ENCODE measurements around the gene DSCAM. TPM values are rescaled to one million over a fixed set of nuclear protein-coding genes. Genes with fewer than 3 reads are reported as not detected.

The DSCAM gene
- total RNA-seq, 1 experiment from 2014 or later = 0.33 TPM

- CTCF ChIA-PET = interaction anchor here (1.6 to 2.2 kb wide), 2 partner anchors 19 to 246 kb away, joined by 5 to 12 read pairs; no protein-coding TSS in a partner anchor
- intact Hi-C loops (cut with micrococcal nuclease) = loop anchor here (5.0 kb wide), 1 partner anchor 928 kb away; no protein-coding TSS in a partner anchor
- no peaks in the 10 kb centered on the region for H3K9me3 Mint-ChIP-seq (ENCODE audit: unreplicated experiment)
- BruUV-seq (replicated peaks) = no TSS peak
- no peaks in the 10 kb centered on the region for H3K4me1 Mint-ChIP-seq (ENCODE audit: insufficient read depth, unreplicated experiment)
- POLR2A ChIA-PET = no interaction called here
- H3K36me3 Mint-ChIP-seq (ENCODE audit: insufficient read depth, unreplicated experiment) = no peaks in the 10 kb centered on the region
- no peak overlapping the region for H3K4me3 Mint-ChIP-seq (ENCODE audit: unreplicated experiment)
- no peak for DNase-seq (ENCODE audit: unreplicated experiment)
- TF ChIP-seq, protein P1, sequence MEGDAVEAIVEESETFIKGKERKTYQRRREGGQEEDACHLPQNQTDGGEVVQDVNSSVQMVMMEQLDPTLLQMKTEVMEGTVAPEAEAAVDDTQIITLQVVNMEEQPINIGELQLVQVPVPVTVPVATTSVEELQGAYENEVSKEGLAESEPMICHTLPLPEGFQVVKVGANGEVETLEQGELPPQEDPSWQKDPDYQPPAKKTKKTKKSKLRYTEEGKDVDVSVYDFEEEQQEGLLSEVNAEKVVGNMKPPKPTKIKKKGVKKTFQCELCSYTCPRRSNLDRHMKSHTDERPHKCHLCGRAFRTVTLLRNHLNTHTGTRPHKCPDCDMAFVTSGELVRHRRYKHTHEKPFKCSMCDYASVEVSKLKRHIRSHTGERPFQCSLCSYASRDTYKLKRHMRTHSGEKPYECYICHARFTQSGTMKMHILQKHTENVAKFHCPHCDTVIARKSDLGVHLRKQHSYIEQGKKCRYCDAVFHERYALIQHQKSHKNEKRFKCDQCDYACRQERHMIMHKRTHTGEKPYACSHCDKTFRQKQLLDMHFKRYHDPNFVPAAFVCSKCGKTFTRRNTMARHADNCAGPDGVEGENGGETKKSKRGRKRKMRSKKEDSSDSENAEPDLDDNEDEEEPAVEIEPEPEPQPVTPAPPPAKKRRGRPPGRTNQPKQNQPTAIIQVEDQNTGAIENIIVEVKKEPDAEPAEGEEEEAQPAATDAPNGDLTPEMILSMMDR (IDR thresholded peaks at IDR 0.05; ENCODE audit: unreplicated experiment) = no peak
- no peaks in the 10 kb centered on the region for H3K27me3 Mint-ChIP-seq (ENCODE audit: insufficient read depth, unreplicated experiment)
- no peak overlapping the region for H3K27ac Mint-ChIP-seq (ENCODE audit: low read depth, unreplicated experiment)
Measured at GRCh38 chr21:40139636-40140035, 707.3 kb downstream of the DSCAM start.

DNA sequence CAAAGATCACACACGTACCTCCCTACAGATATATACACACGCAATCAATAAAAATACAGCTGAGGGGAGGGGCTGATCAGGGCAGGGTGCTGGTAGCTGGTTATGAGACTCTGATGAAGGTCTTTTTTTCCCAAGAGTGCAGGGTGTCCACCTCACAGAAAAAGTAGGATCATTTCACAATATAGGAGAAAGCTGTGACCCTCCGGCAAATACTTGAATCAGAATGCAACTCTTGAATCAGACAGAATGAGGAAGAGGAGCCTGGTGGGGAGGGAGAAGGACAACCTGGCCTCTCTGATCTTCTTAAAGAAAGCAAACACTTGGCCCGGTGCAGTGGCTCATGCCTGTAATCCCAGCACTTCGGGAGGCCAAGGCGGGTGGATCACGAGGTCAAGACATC, 710.4 kb downstream of the DSCAM start:
- TF ChIP-seq, protein P1 (IDR thresholded peaks at IDR 0.05; ENCODE audit: unreplicated experiment) = no peak
- no peak for DNase-seq (ENCODE audit: unreplicated experiment)
- no peaks in the 10 kb centered on the region for H3K36me3 Mint-ChIP-seq (ENCODE audit: insufficient read depth, unreplicated experiment)
- H3K27ac Mint-ChIP-seq (ENCODE audit: low read depth, unreplicated experiment) = no peak overlapping the region
- no peaks in the 10 kb centered on the region for H3K4me1 Mint-ChIP-seq (ENCODE audit: insufficient read depth, unreplicated experiment)
- POLR2A ChIA-PET = no interaction called here
- H3K9me3 Mint-ChIP-seq (ENCODE audit: unreplicated experiment) = peaks cover 7% of the 10 kb centered on the region
- CTCF ChIA-PET = interaction anchor here (0.6 to 1.3 kb wide), 4 partner anchors 16 to 381 kb away, joined by 3 to 5 read pairs (median 3); no protein-coding TSS in a partner anchor
- intact Hi-C loops (cut with micrococcal nuclease) = no loop called here
- H3K4me3 Mint-ChIP-seq (ENCODE audit: unreplicated experiment) = no peak overlapping the region
- no TSS peak for BruUV-seq (replicated peaks)
- H3K27me3 Mint-ChIP-seq (ENCODE audit: insufficient read depth, unreplicated experiment) = no peaks in the 10 kb centered on the region

DNA sequence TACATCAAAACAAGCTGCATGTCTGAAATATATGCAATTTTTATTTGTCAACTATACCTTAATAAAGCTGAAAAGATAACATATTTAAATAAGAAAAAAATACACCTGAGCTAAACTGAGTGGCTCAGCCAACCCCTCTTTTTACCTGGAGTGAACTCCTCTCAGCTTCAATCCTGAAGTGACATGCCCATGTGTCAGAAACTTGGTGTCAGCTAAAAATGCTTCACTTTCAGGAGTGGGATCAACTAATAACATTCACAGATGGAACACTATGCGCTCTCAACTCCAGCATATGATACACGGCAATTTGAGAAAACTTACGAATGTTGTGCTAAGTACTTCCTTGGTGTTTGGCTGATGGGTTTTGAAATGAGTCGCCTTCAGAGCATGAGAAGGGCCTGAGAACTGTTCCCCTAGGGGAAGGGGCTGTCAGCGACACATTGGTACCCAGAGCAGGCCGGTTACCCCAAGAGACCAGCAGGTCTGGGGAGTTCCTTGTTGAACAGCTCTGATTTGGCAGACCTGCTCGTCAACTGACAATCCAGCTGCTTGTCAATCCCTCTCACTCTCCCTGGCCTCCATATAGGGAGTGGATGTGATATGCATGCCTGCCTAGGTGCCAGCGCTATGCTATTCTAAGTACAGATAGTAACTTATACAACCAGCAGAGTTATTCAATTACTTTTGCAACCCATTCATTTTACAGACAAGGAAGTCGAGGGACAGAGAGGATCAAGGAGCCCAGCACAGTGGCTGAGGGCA, 712.0 kb downstream of the DSCAM start:
- DNase-seq (ENCODE audit: unreplicated experiment) = no peak
- H3K4me1 Mint-ChIP-seq (ENCODE audit: insufficient read depth, unreplicated experiment) = no peaks in the 10 kb centered on the region
- no peak overlapping the region for H3K27ac Mint-ChIP-seq (ENCODE audit: low read depth, unreplicated experiment)
- peaks cover 7% of the 10 kb centered on the region for H3K9me3 Mint-ChIP-seq (ENCODE audit: unreplicated experiment)
- ChIA-PET CTCF (interaction anchor here (2.0 to 2.1 kb wide), 2 partner anchors 8 to 251 kb away, joined by 9 to 14 read pairs; no protein-coding TSS in a partner anchor), POLR2A (no interaction called here)
- H3K4me3 Mint-ChIP-seq (ENCODE audit: unreplicated experiment) = no peak overlapping the region
- TF ChIP-seq, protein P1 (IDR thresholded peaks at IDR 0.05; ENCODE audit: unreplicated experiment) = no peak
- H3K36me3 Mint-ChIP-seq (ENCODE audit: insufficient read depth, unreplicated experiment) = no peaks in the 10 kb centered on the region
- no peaks in the 10 kb centered on the region for H3K27me3 Mint-ChIP-seq (ENCODE audit: insufficient read depth, unreplicated experiment)
- intact Hi-C loops (cut with micrococcal nuclease) = no loop called here
- no TSS peak for BruUV-seq (replicated peaks)

GRCh38 chr21:40130476-40130875, 716.5 kb downstream of the DSCAM start:
- intact Hi-C loops (cut with micrococcal nuclease) = no loop called here
- H3K4me3 Mint-ChIP-seq (ENCODE audit: unreplicated experiment) = no peak overlapping the region
- H3K4me1 Mint-ChIP-seq (ENCODE audit: insufficient read depth, unreplicated experiment) = no peaks in the 10 kb centered on the region
- H3K9me3 Mint-ChIP-seq (ENCODE audit: unreplicated experiment) = peaks cover 15% of the 10 kb centered on the region
- BruUV-seq (replicated peaks) = no TSS peak
- ChIA-PET POLR2A (no interaction called here), CTCF (interaction anchor here (1.8 kb wide), 1 partner anchor 9 kb away, joined by 9 read pairs; no protein-coding TSS in a partner anchor)
- no peaks in the 10 kb centered on the region for H3K27me3 Mint-ChIP-seq (ENCODE audit: insufficient read depth, unreplicated experiment)
- no peak overlapping the region for H3K27ac Mint-ChIP-seq (ENCODE audit: low read depth, unreplicated experiment)
- TF ChIP-seq, protein P1 (IDR thresholded peaks at IDR 0.05; ENCODE audit: unreplicated experiment) = no peak
- H3K36me3 Mint-ChIP-seq (ENCODE audit: insufficient read depth, unreplicated experiment) = no peaks in the 10 kb centered on the region
- no peak for DNase-seq (ENCODE audit: unreplicated experiment)

Measured in MCF 10A (cell line).